Renal cortical epithelial cell (primary cell): ENCODE measurements around the gene PCCA. TPM values are rescaled to one million over a fixed set of nuclear protein-coding genes. Genes with fewer than 3 reads are reported as not detected.
"Not testable (repeated sequence)": the region's sequence is repeated elsewhere in the genome, so short reads cannot be mapped to it uniquely, and the experiment has no call there.

Experiments
- DNase-seq: peaks from one replicate; pipeline ENCODE4 v3.0.0-alpha.2; 2011; ENCODE audit warnings: low read depth
- total RNA-seq: library from RNA; depleted of rRNA; stranded (reverse); fragments of >200 nt; gene quantifications from 2 replicates; pipeline ENCODE4 v1.2.3, GENCODE V29; 2014

PCCA gene
- total RNA-seq, 1 donor from 2014 or later, result 72.8 TPM

DNA sequence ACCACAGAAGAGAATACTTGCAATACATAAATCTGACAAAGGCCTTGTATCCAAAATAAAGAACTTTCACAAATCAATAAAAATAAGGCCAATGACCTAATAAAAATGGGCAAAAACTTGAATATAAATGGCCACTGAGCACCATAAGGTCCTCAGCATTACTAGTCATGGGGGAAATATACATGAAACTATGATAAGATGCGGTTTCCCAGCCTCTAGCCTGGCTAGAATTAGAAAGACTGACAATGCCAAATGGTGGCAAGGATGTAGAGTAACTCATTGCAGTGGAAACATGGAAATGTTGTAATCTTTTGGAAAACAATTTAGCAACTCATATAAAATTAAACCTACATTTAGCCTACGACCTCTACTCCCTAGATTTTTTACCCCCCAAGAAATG, 272.6 kb downstream of the PCCA start:
- DNase-seq, result no peak

DNA sequence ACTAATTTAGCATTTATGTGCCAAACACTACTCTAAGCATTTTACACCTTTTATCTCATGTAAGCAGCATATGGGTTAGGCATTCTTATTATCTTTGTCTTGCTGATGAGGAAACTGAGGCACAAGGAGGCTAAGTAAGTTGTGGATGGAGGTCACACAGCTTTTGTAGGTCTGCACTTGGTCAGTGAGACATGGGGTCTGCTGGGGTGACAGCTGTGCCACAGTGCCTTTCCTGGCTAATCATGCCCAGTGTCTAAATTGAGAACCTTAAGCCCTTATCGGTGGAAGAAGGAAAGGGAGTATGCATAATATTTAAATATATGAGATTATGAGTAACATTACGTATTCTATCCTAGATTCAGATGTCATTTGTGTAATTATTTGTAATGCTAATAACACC, 273.5 kb downstream of the PCCA start:
- no peak for DNase-seq

- DNase-seq, result no peak
Measured at GRCh38 chr13:100362781-100363180, 273.9 kb downstream of the PCCA start.

DNA sequence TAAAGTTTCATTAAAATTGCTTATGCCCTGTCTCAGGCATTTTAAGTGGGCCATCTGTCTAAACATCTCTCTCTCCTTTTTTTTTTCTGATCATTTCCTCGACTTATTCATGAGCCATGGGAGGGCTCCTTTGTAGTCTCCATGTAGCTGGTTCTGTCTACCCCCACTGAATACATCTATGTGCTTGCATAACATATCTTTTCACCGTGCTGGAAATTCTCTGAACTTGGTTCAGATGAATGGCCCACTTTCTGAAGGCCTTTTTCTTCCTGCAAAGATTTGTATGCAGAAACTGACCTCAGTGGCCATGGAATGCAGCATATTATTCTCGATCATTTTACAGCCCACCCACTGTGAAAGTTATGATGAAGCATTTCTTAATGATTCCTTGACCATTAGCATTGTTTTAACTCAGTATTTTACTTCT, 274.4 kb downstream of the PCCA start:
- DNase-seq, result peak; percentile 9

GRCh38 chr13:100363874-100364273, 275.0 kb downstream of the PCCA start:
- peak; percentile 11 for DNase-seq

DNA sequence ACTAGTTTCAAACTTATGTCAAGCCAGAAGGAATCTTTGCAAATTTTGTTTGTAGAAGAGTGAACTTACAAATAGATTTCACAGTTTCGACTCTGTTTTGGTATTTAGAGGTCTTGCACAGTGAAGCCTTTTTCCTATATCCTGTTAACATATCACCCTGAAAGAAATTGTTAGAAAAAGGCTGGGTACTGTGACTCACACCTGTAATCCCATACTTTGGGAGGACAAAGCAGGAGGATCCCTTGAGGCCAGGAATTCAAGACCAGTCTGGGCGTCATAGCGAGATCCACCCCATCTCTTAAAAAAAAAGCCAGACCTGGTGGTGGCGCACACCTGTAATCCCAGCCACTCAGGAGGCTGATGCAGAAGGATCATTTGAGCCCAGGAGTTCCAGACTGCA, 275.7 kb downstream of the PCCA start:
- no peak for DNase-seq

DNA sequence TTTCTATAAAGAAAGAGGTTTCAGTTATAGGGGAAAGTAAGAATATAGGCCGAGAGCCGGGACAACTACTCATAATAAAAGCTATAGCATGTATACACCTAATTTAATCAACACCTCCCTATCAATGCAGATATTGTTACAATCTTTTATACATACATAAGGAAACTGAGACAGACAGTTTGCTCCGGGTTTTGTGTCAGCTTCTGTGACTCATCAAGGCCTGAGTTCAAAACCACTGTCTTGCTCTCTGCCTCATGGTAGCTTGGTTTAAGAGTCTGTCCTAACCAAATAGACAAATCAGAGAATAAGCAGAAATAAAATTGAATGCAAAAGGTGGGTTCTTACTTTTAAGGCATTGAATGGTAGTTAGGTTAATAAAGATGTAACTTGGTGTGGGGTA, 276.8 kb downstream of the PCCA start:
- no peak for DNase-seq

DNA sequence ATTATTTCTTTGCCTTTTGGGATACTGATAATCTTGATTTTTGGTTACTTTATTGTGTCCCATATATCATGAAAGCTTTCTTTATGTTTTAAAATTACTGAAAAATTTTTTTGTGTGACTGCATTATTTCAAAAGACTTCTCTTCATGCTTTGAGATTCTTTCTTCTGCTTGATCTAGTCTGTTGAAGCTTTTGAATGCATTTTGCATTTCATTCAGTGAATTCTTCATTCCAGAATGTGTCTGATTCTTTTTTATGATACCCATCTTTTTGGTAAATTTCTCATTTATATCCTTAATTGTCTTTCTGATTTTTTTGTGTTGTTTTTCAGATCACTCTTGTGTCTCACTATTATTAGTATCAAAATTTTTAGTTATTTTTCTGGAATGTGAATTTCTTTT, 289.6 kb downstream of the PCCA start:
- DNase-seq, result no peak

GRCh38 chr13:100381595-100382224, 292.8 kb downstream of the PCCA start:
- no peak for DNase-seq

DNA sequence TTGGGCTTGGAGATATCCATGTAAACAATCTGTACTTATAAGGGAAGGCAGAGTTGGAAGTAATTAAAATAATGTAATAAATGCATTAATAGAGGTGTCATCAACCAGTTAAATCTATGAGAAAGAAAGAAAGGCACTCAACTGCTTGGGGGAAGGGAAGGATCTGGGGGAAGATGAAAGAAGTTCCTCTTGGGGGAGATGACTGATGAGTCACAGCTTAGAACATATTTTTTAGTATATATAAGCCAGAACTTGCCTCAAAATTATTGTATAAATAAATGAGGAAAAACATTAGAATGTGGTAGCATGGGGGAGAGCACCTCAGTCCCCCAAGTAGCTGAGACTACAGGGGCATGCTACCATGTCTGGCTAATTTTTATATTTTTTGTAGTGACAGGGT, 293.9 kb downstream of the PCCA start:
- DNase-seq, result no peak

DNA sequence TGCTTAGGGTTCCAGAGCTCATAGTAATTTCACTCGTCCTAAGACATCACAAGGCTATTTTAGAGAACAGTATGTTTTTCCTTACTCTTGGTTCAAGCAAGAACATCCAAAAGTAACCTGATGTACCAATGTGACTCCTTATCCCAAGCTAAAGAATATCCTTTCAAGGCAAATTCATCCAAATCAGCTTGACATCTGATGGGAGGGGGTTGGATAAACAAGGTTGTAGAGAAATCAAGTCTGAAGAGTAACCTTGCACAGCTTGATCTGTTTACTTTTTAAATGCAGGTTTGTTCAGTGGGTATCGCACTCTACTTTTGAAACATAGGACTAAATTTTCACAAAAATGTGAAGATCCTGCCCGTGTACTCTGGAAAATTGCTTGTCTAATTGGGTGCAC, 298.5 kb downstream of the PCCA start:
- no peak for DNase-seq

- DNase-seq, result not testable (repeated sequence)
Measured at GRCh38 chr13:100388150-100388549, 299.3 kb downstream of the PCCA start.

- DNase-seq, result no peak
Measured at GRCh38 chr13:100388923-100389322, 300.0 kb downstream of the PCCA start.

- no peak for DNase-seq
Measured at GRCh38 chr13:100389617-100390016, 300.7 kb downstream of the PCCA start.

DNA sequence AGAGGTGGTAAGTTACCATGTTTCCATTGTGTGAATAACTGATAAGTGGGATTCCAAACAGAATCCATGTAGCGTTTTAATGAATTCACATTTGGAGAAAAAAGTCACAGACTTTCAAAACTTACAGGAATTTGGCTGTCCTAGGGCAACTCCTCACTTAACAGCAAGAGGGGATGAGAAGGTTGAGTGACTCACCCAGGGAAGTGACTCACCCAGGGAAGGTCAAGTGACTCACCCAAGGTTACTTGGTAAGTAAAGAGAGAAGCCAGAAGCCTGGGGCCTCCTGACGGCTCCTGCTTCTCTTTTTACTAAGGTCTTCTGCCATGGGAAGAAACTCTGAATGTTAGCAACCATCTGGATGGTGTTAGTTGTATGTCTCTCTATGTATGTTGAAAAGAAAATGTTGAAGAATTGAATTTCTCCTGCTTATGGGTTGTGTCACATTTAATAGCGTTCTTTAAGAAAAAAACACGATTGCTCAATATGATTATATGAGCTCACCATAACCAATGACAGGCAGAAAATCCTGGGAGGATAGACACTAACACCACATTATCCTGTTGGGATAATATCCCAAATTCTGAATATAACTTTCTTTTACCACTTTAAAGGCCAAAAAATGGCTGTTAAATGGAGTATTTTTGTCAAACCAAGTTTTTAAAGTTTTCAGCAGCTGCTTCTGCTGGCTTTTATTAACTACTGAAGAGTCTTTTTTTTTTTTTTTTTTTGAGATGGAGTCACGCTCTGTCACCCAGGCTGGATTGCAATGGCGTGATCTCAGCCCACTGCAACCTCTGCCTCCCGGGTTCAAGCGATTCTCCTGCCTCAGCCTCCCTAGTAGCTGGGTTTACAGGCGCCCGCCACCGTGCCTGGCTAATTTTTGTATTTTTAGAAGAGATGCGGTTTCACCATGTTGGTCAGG, 304.1 kb downstream of the PCCA start:
- peak; percentile 100 for DNase-seq

DNA sequence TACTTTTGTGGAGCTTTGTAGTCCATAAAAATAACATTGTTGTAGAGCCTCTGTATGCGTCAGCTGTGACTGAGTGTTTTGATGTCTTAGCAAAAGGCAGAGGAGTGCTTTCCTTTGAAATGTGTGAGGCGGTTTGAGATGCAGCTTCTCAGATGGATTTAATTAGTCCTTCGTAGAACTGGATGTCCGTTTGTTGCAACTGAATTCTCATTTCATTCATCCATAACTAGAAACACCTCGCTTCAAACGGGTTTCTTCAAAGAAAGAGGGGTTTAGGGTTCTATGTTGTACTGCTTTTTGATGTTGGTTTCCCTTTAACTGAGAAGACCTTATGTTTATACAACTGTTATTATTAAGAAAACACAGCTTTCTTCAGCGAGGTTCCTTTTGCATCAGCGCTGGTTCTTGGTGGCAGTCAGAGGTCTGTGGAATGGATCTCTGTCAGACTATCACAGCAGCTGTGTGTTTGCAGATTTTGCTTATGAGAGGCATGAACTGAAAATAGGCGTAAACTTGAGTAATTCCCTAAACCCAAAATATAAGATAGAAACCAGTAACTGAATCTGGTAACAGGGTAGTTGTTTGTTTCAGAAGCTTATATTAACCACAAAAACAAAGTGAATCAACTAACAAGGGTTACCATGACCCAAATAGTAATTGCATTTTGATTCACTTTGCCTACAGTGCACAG, 305.3 kb downstream of the PCCA start:
- DNase-seq, result peak; percentile 30

DNA sequence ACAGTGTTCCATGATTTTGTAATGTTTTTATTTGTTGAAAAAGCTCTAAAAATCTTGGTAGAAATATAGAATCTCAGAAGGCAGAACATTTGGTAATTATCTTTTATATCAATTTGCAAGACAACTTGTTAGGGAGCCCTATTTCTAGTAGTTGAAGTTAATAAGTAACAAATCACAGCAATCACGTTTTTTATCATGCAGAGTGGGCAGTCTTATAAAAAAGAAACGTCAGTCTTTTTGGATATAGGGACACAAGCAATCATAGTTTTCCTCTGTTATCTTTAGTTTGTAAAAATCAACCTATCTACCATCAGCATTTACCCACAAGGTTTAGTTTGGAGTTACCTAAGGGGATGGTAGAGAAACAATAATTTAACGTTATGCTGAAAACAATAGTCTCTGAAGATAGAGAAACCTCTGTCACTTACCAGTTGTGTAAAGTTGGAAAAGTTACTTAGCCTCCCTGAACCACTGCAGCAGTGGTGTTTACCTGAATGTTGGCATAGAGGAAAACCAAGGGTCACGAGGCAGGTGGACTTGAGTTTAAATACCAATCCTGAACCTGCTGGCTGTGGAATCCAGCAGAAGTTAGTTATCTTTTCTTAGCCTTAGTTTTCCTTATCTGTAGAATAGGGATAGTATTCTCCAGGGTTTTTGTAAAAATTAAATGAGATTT, 306.9 kb downstream of the PCCA start:
- DNase-seq, result peak; percentile 21

DNA sequence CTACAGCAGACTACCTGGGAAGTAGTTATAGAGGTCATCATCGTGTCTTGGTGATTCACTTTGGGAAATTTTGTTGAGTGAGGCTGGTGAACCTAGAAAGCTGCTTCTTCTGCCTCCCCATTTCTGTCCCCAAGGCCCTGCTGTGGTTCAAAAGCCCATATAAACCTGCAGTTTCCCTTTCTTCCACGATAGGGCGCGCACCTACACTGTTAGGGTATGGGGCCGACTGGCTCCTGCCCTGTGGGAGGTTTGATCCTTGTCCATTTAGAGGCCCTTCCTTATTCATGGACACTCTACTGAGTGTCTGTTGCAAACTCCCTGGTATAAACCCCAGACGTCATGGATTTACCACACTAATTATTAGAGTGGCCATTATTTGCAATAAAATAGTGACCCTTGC, 307.9 kb downstream of the PCCA start:
- DNase-seq, result no peak

DNA sequence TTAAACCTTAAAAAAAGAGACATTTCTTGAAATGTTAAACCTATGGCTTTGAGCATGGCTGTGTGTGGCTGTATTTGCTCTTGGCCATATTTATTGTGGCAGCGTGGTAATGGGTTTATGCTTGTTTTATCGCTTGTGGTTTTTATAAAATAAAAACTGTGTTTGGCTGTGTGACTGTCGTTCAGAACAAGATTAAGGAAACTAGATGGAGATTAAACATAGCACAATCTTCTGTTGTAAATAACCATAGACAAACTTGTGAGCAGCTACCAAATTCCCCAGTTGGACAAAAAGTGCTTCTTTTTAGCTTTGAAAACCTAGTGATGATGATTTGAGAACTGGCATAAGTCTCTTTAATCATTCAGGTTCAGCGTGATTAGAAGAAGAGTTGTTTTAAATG, 308.7 kb downstream of the PCCA start:
- DNase-seq, result no peak

GRCh38 chr13:100398360-100398759, 309.5 kb downstream of the PCCA start:
- DNase-seq, result no peak

- DNase-seq, result peak; percentile 26
Measured at GRCh38 chr13:100399455-100399854, 310.6 kb downstream of the PCCA start.

DNA sequence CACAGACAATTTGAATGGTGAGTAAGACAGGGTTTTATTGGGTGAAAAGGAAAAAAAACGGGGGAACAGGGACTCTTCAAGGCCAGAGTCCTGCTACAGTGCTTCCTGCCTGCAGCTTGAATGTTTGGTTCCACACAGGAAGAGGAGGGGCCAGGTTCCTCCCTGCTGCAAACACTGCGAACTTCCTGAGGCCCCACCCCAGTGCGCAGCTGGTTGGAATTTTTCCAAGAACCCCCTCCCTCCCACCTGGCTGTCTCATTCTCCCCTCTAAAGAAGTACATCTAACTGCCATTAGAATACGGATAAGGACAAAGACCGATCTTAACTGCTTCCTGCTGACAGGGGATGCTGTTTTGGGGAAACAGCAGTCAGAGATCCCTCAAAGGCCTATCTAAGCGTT, 314.8 kb downstream of the PCCA start:
- no peak for DNase-seq
